HepG2 (cell line): ENCODE data around the gene MFAP3L. TPM values are rescaled to one million over a fixed set of nuclear protein-coding genes. Genes with fewer than 3 reads are reported as not detected.

Source experiments
- ATAC-seq: fragments of 200-7000 bp; cut with Tn5 transposase; 3 replicates; pipeline ENCODE4 v1.9.1; 2020; ENCODE audit warnings: mild to moderate bottlenecking, moderate library complexity
- BruUV-seq: library from RNA; stranded (reverse); fragments of 400-500 nt; replicated peaks from 2 replicates; lab custom pipeline; 2021; lab: Mats Ljungman, UMichigan
- CTCF ChIA-PET: fragments of 300-600 bp; formaldehyde crosslinking; extraction: SDS; loops from one replicate; lab custom pipeline; 2021; ENCODE audit warnings: low total read pairs, inconsistent platforms, low intra/inter-chr PET ratio; lab: Yijun Ruan, JAX
- POLR2A ChIA-PET: fragments of 350-600 bp; sonication (Branson Sonifier 250); formaldehyde crosslinking; loops from one replicate; lab custom pipeline; 2020; ENCODE audit warnings: antibody characterized with exemption, inconsistent platforms; lab: Yijun Ruan, JAX
- DNase-seq: peaks from one replicate; pipeline ENCODE4 v3.0.0-alpha.2; 2015; ENCODE audit warnings: low spot score
- FAIRE-seq: peaks from 3 replicates; lab custom pipeline; 2011; peaks lifted over from hg19 to GRCh38; lab: Jason Lieb, UNC
- H2AFZ ChIP-seq: one replicate; pipeline ENCODE4 v1.6.1; 2011; ENCODE audit warnings: low read length, inconsistent platforms
- H3K27ac ChIP-seq: fragments of 300-600 bp; 3 replicates; pipeline ENCODE4 v1.8.0; 2011; ENCODE audit warnings: mixed run types, mild to moderate bottlenecking, mixed read lengths, low read length, inconsistent platforms; ENCODE audit not compliant: insufficient read depth; ENCODE audit errors: extremely low read length
- H3K27me3 ChIP-seq, 2 experiments: fragments of 200-600 bp in 1 of 2; 2 replicates in 1 of 2; 3 replicates in 1 of 2; pipeline versions ENCODE4 v1.6.0 to v1.8.0; 2011; ENCODE audit warnings: low read length in 2 of 2, mild to moderate bottlenecking in 2 of 2, moderate library complexity in 2 of 2, inconsistent platforms in 1 of 2; ENCODE audit not compliant: insufficient read depth in 2 of 2, control insufficient read depth in 1 of 2
- H3K36me3 ChIP-seq, 2 experiments: fragments of 200-600 bp in 1 of 2; replicated peaks in 1 of 2; 2 replicates in 1 of 2; 3 replicates in 1 of 2; pipeline versions ENCODE4 v1.5.1 to v1.8.0; 2011; ENCODE audit warnings: low read length in 2 of 2, inconsistent platforms in 1 of 2; ENCODE audit not compliant: insufficient read depth in 2 of 2, control insufficient read depth in 1 of 2
- H3K4me1 ChIP-seq: 2 replicates; pipeline ENCODE4 v1.5.1; 2012; ENCODE audit warnings: low read length, inconsistent platforms; ENCODE audit not compliant: insufficient read depth
- H3K4me2 ChIP-seq: 2 replicates; pipeline ENCODE4 v1.6.0; 2011; ENCODE audit warnings: low read depth, low read length, inconsistent platforms
- H3K4me3 ChIP-seq, 3 experiments: fragments of 200-600 bp in 1 of 3; sonication (generic), shearing (Covaris generic) in 1 of 3; replicated peaks in 1 of 3; 2 replicates each; pipeline ENCODE4 v1.5.1; 2011 to 2016; ENCODE audit warnings: low read length in 3 of 3, inconsistent platforms in 2 of 3, low read depth in 2 of 3, mild to moderate bottlenecking in 2 of 3, control low read depth in 1 of 3, mixed read lengths in 1 of 3; ENCODE audit not compliant: insufficient read depth in 1 of 3
- H3K79me2 ChIP-seq: one replicate; pipeline ENCODE4 v1.6.1; 2011; ENCODE audit warnings: low read length, inconsistent platforms; ENCODE audit not compliant: insufficient read depth
- H3K9ac ChIP-seq: 2 replicates; pipeline ENCODE4 v1.6.0; 2011; ENCODE audit warnings: mild to moderate bottlenecking, low read depth, low read length, inconsistent platforms; ENCODE audit not compliant: insufficient read depth
- H3K9me3 ChIP-seq: 2 replicates; pipeline ENCODE4 v1.5.1; 2012; ENCODE audit warnings: mild to moderate bottlenecking, low read length
- H4K20me1 ChIP-seq: 2 replicates; pipeline ENCODE4 v1.6.0; 2011; ENCODE audit warnings: inconsistent platforms, mild to moderate bottlenecking, low read length, moderate library complexity; ENCODE audit not compliant: insufficient read depth
- ARHGAP35 ChIP-seq: sonication (generic); formaldehyde crosslinking; IDR thresholded peaks from 2 replicates; pipeline ENCODE4 v1.9.0; 2022; ENCODE audit warnings: mild to moderate bottlenecking, inconsistent platforms, moderate library complexity, missing genetic modification reagents, borderline replicate concordance
- HDAC1 ChIP-seq: sonication (generic); formaldehyde crosslinking; IDR thresholded peaks from 2 replicates; pipeline ENCODE4 v1.5.1; 2020; ENCODE audit warnings: mild to moderate bottlenecking, missing genetic modification reagents
- ISL2 ChIP-seq: sonication (generic); formaldehyde crosslinking; IDR thresholded peaks from 2 replicates; pipeline ENCODE4 v1.5.0; 2020; ENCODE audit warnings: missing genetic modification reagents
- KAT7 ChIP-seq: IDR thresholded peaks from 2 replicates; pipeline ENCODE4 v1.6.1; 2018; ENCODE audit warnings: borderline replicate concordance, missing compliant biosample characterization
- LCORL ChIP-seq, 2 experiments: fragments of 450-650 bp in 1 of 2; sonication (generic) in 1 of 2; formaldehyde crosslinking in 1 of 2; IDR thresholded peaks; 2 replicates each; pipeline versions ENCODE4 v1.5.0 to v1.6.1; 2017 to 2020; ENCODE audit warnings: antibody characterized with exemption in 1 of 2, missing genetic modification reagents in 1 of 2
- SMAD1 ChIP-seq: sonication (generic); formaldehyde crosslinking; IDR thresholded peaks from 2 replicates; pipeline ENCODE4 v1.4.0; 2020; ENCODE audit warnings: missing genetic modification reagents, low read depth, mild to moderate bottlenecking, borderline replicate concordance
- SMYD3 ChIP-seq: sonication (generic); formaldehyde crosslinking; IDR thresholded peaks from 2 replicates; pipeline ENCODE4 v1.8.1; 2023; ENCODE audit warnings: mild to moderate bottlenecking, missing genetic modification reagents
- SP1 ChIP-seq, 2 experiments: fragments of 450-650 bp in 1 of 2; sonication (generic) in 1 of 2; formaldehyde crosslinking in 1 of 2; IDR thresholded peaks; 2 replicates each; pipeline versions ENCODE4 v1.4.0 to v1.6.1; 2016 to 2020; ENCODE audit warnings: missing genetic modification reagents in 1 of 2
- TCF12 ChIP-seq, 2 experiments: fragments of 450-650 bp in 1 of 2; sonication (generic) in 1 of 2; formaldehyde crosslinking in 1 of 2; IDR thresholded peaks; 2 replicates each; pipeline versions ENCODE4 v1.6.1 to v1.8.0; 2017 to 2022; ENCODE audit warnings: antibody characterized with exemption in 1 of 2, mild to moderate bottlenecking in 1 of 2, missing genetic modification reagents in 1 of 2, moderate library complexity in 1 of 2
- WGBS: methylation state at CpG from one replicate; pipeline ENCODE4 v1.1.6; 2017; ENCODE audit warnings: low lambda C conversion rate; 5-methylcytosine and 5-hydroxymethylcytosine counted together
- in situ Hi-C: cut with HindIII; loops from 2 replicates; pipeline ENCODE4 v1.10.0; 2017; ENCODE audit warnings: low pct_unique_long_range_greater_than_20kb; ENCODE audit not compliant: extremely low pct_ligation_motif_present
- intact Hi-C: fragments of 100-400 bp; cut with micrococcal nuclease; formaldehyde crosslinking; loops from one replicate; pipeline ENCODE4 v1.10.0; 2022; ENCODE audit not compliant: unreplicated experiment
- polyA plus RNA-seq, 8 experiments: library from polyadenylated mRNA; depleted of rRNA in 3 of 8; stranded (reverse) in 7 of 8; unstranded in 1 of 8; fragments of >200 nt; fragmentation: Illumina TruSeq in 4 of 8; extraction: Trizol in 4 of 8; gene quantifications; 2 replicates each; pipeline versions ENCODE4 v1.2.1 to v1.2.3, GENCODE V29; 2011 to 2016; ENCODE audit warnings: low read depth in 4 of 8, missing spikeins in 1 of 8, mixed read lengths in 1 of 8; ENCODE audit not compliant: insufficient read depth in 1 of 8
- total RNA-seq, 5 experiments: library from RNA; depleted of rRNA; stranded (reverse); fragments of >200 nt; fragmentation: Illumina TruSeq; extraction: Trizol; gene quantifications; 2 replicates each; pipeline ENCODE4 v1.2.3, GENCODE V29; 2016; ENCODE audit warnings: low read depth in 1 of 5
- TF ChIP-seq, protein P1 (sequence below): fragments of 450-650 bp; IDR thresholded peaks from 2 replicates; pipeline ENCODE4 v1.6.1; 2017
- TF ChIP-seq, protein P2 (sequence below): sonication (generic); formaldehyde crosslinking; IDR thresholded peaks from 2 replicates; pipeline ENCODE4 v1.5.0; 2020; ENCODE audit warnings: mild to moderate bottlenecking, missing genetic modification reagents
- TF ChIP-seq, protein P3 (sequence below): sonication (generic); formaldehyde crosslinking; IDR thresholded peaks from 2 replicates; pipeline ENCODE4 v1.4.0; 2020; ENCODE audit warnings: missing genetic modification reagents

The MFAP3L gene
- total and polyA plus RNA-seq, 2 of the 13 experiments (the other 11 are each of a cell fraction or from before 2014, with no cell fraction given), result 1.5 to 3.6 TPM

DNA sequence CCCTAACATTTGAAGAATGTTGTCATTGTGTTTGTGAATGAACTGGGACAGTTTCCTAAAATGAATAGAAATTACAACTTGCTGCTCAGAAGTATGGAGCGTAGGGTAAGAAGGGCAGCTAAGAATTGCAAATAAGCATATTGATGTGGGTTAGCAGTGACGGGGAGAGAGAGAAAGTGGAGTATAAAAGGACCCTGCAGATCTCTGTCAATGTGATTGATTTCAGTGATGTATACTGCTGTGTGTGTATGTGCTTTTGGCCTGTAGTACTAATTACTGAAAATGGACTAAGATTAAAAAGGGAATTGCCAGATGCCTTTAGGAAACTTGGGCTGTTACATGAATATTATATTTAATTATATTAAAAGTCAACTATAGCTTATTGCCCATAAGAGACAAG is 7.8 kb upstream of the MFAP3L start:
- Histone ChIP-seq H3K9me3 (no peaks in the 10 kb centered on the region), H3K4me1 (no peaks in the 10 kb centered on the region), H3K4me2 (no peak overlapping the region), H3K4me3 (no peak overlapping the region), H3K79me2 (no peaks in the 10 kb centered on the region), H3K27me3 (no peaks in the 10 kb centered on the region; a peak in 1 of 5 replicates), H3K9ac (no peak overlapping the region), H3K36me3 (no peaks in the 10 kb centered on the region), H3K27ac (no peak overlapping the region), H2AFZ (no peak overlapping the region), H4K20me1 (no peaks in the 10 kb centered on the region)
- 71% methylated on average over 2 of the region's 2 CpGs for WGBS
- DNase-seq (no peak), ATAC-seq (no peak), FAIRE-seq (no peak)
- in situ Hi-C loops, result no loop called here
- intact Hi-C loops, result no loop called here
- CTCF ChIA-PET, result no interaction called here
- TF ChIP-seq HDAC1 (CRISPR knock-in tag) (no peak), ARHGAP35 (CRISPR knock-in tag) (no peak), LCORL (IDR thresholded peaks at IDR 0.05) (no peak), LCORL (CRISPR knock-in tag; IDR thresholded peaks at IDR 0.05) (no peak), SMAD1 (no peak), ISL2 (no peak)
- TF ChIP-seq, protein P1, sequence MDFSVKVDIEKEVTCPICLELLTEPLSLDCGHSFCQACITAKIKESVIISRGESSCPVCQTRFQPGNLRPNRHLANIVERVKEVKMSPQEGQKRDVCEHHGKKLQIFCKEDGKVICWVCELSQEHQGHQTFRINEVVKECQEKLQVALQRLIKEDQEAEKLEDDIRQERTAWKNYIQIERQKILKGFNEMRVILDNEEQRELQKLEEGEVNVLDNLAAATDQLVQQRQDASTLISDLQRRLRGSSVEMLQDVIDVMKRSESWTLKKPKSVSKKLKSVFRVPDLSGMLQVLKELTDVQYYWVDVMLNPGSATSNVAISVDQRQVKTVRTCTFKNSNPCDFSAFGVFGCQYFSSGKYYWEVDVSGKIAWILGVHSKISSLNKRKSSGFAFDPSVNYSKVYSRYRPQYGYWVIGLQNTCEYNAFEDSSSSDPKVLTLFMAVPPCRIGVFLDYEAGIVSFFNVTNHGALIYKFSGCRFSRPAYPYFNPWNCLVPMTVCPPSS, result no peak
- no TSS peak for BruUV-seq
- POLR2A ChIA-PET, result no interaction called here

DNA sequence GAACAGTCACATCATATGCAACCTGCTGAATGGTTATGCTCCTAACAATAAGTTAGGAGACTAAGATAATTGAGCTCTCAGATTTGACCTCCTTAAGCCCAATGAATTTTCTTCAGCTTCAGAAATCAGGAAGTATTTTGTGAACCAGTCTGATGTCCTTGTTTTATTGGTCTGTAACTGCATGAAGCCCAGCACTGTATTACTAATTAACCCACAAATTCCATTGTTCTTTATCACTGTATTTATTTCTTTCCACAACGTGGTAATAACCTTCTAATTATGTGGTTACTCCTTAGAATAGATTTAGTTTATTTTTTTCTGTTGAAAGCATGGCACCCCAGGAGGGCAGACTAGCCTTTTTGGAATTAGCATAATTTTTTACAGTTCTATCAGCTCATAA is 3.9 kb upstream of the MFAP3L start:
- DNase-seq, result no peak
- Histone ChIP-seq H3K36me3 (no peaks in the 10 kb centered on the region), H3K9ac (no peak overlapping the region), H3K27ac (no peak overlapping the region), H3K4me2 (no peak overlapping the region), H3K79me2 (no peaks in the 10 kb centered on the region), H4K20me1 (no peaks in the 10 kb centered on the region), H3K4me3 (no peak overlapping the region), H3K9me3 (no peaks in the 10 kb centered on the region), H3K27me3 (peaks cover 0 to 12% of the 10 kb centered on the region in 2 experiments; a peak in 3 of 5 replicates), H3K4me1 (peaks cover 11% of the 10 kb centered on the region), H2AFZ (no peak overlapping the region)
- intact Hi-C loops, result no loop called here
- no TSS peak for BruUV-seq
- ChIA-PET POLR2A (no interaction called here), CTCF (no interaction called here)
- WGBS, result 3% methylated on average over 1 of the region's 1 CpG
- in situ Hi-C loops, result no loop called here
- no peak for FAIRE-seq
- TF ChIP-seq SMYD3 (CRISPR knock-in tag), result no peak
- TF ChIP-seq TCF12 (IDR thresholded peaks at IDR 0.05), result no peak
- TF ChIP-seq TCF12 (CRISPR knock-in tag; IDR thresholded peaks at IDR 0.05), result no peak
- TF ChIP-seq KAT7, result no peak
- TF ChIP-seq, protein P2, sequence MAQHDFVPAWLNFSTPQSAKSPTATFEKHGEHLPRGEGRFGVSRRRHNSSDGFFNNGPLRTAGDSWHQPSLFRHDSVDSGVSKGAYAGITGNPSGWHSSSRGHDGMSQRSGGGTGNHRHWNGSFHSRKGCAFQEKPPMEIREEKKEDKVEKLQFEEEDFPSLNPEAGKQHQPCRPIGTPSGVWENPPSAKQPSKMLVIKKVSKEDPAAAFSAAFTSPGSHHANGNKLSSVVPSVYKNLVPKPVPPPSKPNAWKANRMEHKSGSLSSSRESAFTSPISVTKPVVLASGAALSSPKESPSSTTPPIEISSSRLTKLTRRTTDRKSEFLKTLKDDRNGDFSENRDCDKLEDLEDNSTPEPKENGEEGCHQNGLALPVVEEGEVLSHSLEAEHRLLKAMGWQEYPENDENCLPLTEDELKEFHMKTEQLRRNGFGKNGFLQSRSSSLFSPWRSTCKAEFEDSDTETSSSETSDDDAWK (CRISPR knock-in tag), result no peak
- TF ChIP-seq SP1 (IDR thresholded peaks at IDR 0.05), result no peak
- TF ChIP-seq SP1 (CRISPR knock-in tag; IDR thresholded peaks at IDR 0.05), result no peak
- TF ChIP-seq, protein P3, sequence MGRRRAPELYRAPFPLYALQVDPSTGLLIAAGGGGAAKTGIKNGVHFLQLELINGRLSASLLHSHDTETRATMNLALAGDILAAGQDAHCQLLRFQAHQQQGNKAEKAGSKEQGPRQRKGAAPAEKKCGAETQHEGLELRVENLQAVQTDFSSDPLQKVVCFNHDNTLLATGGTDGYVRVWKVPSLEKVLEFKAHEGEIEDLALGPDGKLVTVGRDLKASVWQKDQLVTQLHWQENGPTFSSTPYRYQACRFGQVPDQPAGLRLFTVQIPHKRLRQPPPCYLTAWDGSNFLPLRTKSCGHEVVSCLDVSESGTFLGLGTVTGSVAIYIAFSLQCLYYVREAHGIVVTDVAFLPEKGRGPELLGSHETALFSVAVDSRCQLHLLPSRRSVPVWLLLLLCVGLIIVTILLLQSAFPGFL (CRISPR knock-in tag), result no peak
- no peak for ATAC-seq
